NOMO-1 treated with dmso at 0.1 percent for 144 hours (cell line): ENCODE measurements around the gene DCPS.
"Not testable (repeated sequence)": the region's sequence is repeated elsewhere in the genome, so short reads cannot be mapped to it uniquely, and the experiment has no call there.

ENCODE experiments used
- DNase-seq: peaks from one replicate; lab custom pipeline; 2025; ENCODE audit not compliant: unreplicated experiment; lab: John Stamatoyannopoulos, UW

Gene DCPS, protein sequence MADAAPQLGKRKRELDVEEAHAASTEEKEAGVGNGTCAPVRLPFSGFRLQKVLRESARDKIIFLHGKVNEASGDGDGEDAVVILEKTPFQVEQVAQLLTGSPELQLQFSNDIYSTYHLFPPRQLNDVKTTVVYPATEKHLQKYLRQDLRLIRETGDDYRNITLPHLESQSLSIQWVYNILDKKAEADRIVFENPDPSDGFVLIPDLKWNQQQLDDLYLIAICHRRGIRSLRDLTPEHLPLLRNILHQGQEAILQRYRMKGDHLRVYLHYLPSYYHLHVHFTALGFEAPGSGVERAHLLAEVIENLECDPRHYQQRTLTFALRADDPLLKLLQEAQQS

DNA sequence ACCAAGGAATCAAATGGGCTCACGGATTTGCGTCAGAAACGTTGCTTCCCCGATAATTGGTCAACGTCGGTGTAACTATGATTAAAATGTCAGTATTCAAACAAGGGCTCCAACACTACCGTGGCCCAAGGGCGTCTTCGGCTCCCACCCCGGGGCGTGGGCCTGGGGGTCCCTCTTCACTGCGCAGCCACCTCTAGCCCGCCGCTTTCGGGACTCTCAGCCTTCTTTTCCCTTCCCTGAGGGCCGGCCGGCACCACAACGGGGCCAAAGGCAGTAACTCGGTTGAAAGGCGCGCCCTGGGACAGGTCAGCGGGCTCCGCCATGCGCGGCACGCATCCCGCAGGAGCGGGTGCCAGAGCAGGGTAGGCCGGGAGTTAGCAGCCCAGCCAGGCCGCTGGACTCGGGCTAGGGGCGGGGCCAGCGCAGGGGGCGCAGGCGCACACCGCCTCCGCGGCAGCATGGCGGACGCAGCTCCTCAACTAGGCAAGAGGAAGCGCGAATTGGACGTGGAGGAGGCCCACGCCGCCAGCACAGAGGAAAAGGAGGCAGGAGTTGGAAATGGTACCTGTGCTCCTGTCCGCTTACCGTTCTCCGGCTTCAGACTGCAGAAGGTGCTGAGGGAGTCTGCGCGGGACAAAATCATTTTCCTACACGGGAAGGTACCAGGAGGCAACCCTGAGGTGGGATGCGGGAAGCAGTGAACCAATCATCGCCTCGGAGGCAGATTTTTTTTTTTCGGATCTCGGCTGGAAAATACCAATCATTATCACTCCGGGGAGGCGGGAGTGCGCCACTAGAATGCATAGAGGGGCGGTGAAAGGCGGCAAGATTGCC is at the start of gene DCPS:
Gene DCPS, plus strand, starts transcription at position 438 of the 834 bp plus-strand sequence. Its CDS starts 21 bp downstream, at position 459.
- peak; percentile 80 for DNase-seq

GRCh38 chr11:126254819-126255218 is 49.0 kb upstream of the DCPS start:
- no peak for DNase-seq

DNA sequence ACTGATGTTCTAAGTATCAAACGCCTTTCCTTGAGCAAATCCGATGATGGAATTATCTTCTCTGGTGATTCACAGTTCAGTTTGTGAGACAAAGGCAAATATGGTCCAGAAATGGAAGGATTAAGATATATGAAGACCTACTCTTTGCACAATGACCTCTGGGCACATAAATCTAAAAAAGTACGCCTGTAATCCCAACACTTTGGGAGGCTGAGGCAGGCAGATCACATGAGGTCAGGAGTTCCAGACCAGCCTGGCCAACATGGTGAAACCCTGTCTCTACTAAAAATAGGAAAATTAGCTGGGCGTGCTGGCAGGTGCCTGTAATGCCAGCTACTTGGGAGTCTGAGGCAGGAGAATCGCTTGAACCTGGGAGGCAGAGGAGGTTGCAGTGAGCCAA is 48.4 kb upstream of the DCPS start:
- not testable (repeated sequence) for DNase-seq

GRCh38 chr11:126256216-126256615 is 47.6 kb upstream of the DCPS start:
- DNase-seq = no peak

DNA sequence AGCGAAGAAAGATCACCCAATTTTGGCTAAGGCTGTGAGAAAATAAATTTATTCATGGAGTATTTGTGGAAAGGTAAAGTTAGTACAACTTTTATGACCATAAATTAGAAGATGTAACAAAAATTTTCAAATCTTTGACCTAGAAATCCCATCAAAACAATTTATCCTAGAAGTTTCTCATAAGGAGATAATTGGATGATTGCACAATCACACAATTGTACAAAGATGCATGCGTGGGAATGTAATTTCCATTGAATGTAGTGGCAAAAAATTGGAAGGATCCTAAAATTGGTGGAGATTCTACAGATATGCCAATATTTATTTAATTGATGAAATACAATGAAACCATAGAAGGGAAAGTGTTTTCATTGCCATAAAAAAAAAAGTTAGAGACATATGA is 46.7 kb upstream of the DCPS start:
- DNase-seq = no peak

DNA sequence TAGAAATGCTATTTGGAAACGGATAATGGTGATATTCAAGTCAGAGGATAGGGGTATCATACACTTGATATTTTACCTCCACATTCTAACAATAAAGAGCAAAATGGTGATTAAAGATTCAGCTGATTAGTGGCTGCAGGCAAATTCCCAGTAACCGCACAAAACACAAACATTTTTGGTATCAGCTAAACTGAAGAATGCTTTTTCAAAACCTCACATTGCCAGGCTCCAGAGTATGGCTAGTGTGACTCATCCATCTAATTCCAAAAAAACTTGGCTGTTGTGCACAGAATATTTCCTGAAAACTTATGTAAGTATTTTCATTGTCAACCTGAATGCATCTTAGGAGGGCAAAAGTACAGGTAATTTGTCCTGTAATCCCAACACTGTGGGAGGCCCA is 46.1 kb upstream of the DCPS start:
- no peak for DNase-seq

DNA sequence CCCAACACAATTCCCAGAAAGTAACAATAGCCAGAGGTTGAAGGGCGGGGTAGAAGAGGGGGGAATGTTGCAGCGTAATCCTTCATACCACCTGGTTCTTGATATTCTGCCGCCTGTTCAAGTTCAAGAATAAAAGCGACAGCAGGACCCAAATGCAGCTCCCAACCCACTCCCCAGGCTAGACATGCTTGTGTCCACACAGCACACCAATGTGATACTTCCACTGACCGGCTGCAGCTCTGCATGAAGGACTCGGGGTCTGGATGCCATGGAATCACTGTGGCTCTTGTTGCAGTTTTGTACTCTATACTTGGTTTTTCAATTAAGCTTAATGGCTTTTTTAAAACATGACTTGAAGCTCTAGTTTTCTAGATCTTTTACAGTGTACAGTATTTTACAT is 41.6 kb upstream of the DCPS start:
- DNase-seq = no peak

GRCh38 chr11:126263489-126263888 is 40.4 kb upstream of the DCPS start:
- DNase-seq = no peak

DNA sequence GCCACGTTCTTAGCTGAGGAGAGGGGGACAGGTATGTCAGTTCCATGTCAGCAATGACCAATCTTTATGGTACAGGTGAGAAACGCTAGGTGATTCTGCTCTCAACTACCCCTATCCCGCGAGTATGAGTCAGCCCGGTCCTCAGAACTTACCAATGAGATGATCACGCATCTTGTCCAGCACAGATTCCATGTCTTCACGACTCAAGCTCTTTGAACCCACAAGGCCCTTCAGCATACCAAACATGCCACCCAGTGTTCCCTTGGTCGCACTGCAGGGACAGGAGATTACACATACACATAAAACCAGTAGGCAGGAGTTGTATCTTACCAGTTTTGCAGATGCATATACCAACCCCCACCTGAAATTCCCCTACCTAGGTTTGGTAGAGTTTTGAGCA is 38.0 kb upstream of the DCPS start:
- no peak for DNase-seq

GRCh38 chr11:126267650-126268049 is 36.2 kb upstream of the DCPS start:
- DNase-seq = no peak

GRCh38 chr11:126268361-126268707 is 35.5 kb upstream of the DCPS start:
- no peak for DNase-seq

DNA sequence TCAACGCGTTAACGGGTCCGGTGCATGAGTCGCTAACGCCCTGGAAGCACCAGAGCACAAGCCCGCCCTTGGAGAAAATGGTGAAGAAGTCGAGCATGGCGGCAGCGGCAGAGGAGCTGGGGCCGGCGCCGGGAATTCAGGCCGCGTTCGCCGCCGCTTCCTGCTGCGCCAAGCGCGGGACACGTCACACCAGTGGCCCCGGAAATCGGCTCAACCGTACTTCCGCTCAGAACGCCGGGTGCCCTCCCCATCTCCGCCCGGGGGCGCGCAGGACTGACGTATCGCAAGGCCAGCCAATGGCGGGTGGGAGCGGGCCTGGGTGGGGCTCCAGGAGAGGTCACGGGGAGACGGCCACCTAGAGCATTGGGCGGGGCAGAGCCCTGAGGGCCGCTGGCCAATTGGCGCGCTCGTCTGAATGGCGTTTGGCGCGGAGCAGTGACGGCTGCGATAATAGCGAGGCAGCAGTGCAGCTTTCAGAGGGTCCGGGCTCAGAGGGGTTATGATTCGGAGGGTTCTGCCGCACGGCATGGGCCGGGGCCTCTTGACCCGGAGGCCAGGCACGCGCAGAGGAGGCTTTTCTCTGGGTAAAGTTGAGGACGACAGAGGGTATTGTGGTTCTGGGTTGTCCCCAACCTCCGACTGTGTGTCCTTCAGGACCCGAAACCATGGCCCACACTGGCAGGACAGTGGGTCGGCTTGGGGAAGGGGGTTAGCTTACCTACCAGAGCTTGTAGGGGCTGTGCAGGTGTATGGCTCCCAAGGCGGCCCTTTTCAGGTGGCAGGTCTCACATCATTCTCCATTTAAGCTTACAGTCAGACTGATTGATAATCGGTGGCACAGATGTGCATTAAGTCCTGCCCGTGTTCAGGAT is 34.9 kb upstream of the DCPS start, which contains the start of the genes FOXRED1 and SRPRA:
Gene FOXRED1, plus strand, starts transcription at position 447 of the 872 bp plus-strand sequence. Its CDS starts 53 bp downstream, at position 500.
Gene SRPRA, minus strand, starts transcription at position 188 of the 872 bp plus-strand sequence. Its CDS starts 91 bp downstream, at position 97.
- DNase-seq = peak; percentile 98

GRCh38 chr11:126277322-126277721 is 26.5 kb upstream of the DCPS start:
- DNase-seq = no peak

GRCh38 chr11:126277780-126278179 is 26.1 kb upstream of the DCPS start:
- no peak for DNase-seq

DNA sequence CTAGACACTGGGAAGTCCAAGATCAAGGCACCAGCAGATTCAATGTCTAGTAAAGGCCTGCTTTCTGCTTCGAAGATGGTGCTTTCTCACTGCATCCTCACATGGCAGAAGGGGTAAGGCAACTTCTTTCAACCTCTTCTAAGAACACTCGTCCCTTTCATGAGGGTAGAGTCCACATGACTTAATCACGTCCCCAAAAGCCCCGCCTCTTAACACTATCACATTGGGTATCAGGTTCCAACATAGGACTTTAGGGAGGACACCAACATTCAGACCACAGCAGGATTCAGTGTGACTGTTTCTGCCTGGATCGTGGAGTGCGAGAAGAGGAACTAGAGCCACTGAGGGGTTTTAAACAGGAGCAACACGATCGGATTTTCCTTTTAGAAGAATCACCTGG is 24.7 kb upstream of the DCPS start:
- DNase-seq = no peak

GRCh38 chr11:126280595-126280994 is 23.3 kb upstream of the DCPS start:
- peak; percentile 40 for DNase-seq

DNA sequence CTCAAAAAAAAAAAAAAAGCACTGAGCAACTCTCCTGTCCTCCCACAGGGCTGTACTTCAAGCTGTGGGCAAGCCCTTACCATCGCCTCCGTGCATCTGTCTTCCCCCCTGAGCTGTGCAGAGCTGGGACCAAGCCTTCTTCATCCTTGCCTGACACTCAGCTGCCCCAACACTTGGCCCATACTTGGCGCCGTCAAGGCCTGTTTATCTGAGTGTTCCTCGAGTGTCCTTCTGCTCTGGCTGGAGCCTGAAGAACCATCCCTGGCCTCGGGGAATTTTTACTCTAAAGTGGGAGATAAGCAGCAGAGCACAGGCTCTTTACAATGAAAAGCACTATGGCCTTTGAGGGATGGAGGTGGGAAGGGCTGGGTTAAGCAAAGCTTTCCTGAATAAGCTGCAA is 22.6 kb upstream of the DCPS start:
- DNase-seq = no peak

DNA sequence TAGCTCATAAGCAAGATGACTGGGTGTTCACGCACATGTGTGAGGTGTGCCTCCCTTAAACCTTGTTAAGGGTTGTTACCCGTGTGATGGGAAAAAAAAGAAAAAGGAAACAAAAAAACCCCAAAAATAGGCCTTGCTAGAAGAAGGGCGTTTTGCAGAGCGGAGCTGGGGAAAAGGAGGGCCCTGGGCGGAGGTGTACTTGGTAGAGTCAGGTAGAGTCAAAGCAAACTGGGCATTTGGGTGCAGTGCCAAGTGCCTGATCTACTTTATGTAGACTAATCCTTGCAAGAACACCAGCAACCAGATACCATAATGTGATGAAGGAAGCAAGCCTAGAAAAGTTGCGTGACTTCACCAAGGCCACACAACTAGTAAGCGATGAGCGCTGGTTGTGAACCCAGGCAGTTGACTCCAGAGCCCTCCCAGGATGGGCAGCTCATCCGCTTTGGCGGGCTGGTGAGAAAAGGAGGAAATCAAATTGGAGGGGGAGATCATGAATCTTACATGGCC is 22.1 kb upstream of the DCPS start:
- no peak for DNase-seq

GRCh38 chr11:126282361-126282735 is 21.5 kb upstream of the DCPS start:
- DNase-seq = no peak

GRCh38 chr11:126282736-126283591 is 20.9 kb upstream of the DCPS start, which contains the start of gene TIRAP:
Gene TIRAP, plus strand, starts transcription at chr11:126283093. Its CDS starts 7,802 bp downstream, at chr11:126290895.
- DNase-seq = peak; percentile 65
